Right cardiac atrium (tissue), 5 donors: ENCODE data around the gene GMEB2. TPM values are rescaled to one million over a fixed set of nuclear protein-coding genes. Genes with fewer than 3 reads are reported as not detected.
A peak's percentile ranks its signal among the peaks of the same experiment; 100 is the strongest.
"Not testable (repeated sequence)": the region's sequence is repeated elsewhere in the genome, so short reads cannot be mapped to it uniquely, and the experiment has no call there.

Experiments
- ATAC-seq, 2 donors: fragments of 200-7000 bp; cut with Tn5 transposase; one replicate each; pipeline versions ENCODE4 v1.8.0 to v1.9.1; 2020; ENCODE audit warnings: moderate library complexity in 2 of 2, mild to moderate bottlenecking in 1 of 2
- DNase-seq, 3 donors: peaks; one replicate each; pipeline ENCODE4 v3.0.0-alpha.2; 2020
- H3K27ac ChIP-seq: one replicate; pipeline ENCODE4 v1.5.1; 2013; ENCODE audit warnings: mild to moderate bottlenecking, low read length, control low read depth, moderate library complexity
- H3K27me3 ChIP-seq: one replicate; pipeline ENCODE4 v1.6.1; 2013; ENCODE audit not compliant: control insufficient read depth, insufficient read depth
- H3K4me1 ChIP-seq: one replicate; pipeline ENCODE4 v1.6.1; 2013; ENCODE audit warnings: low read length; ENCODE audit not compliant: control insufficient read depth, insufficient read depth
- H3K4me3 ChIP-seq: one replicate; pipeline ENCODE4 v1.5.1; 2013; ENCODE audit warnings: low read length, control low read depth
- H3K9me3 ChIP-seq: one replicate; pipeline ENCODE4 v1.6.1; 2013; ENCODE audit warnings: low read length; ENCODE audit not compliant: control insufficient read depth
- WGBS: extraction: QIAGEN DNeasy Blood & Tissue Kit; methylation state at CpG from one replicate; pipeline ENCODE4 v1.1.7; 2013; 5-methylcytosine and 5-hydroxymethylcytosine counted together
- intact Hi-C, 4 donors: fragments of 100-400 bp; cut with DNase I; formaldehyde crosslinking; loops; one replicate each; pipeline versions ENCODE4 v1.11.0 to v1.14.0; 2022 to 2023
- polyA plus RNA-seq: library from polyadenylated mRNA; stranded (reverse); fragments of 200-250 nt; gene quantifications from one replicate; pipeline ENCODE4 v1.2.3, GENCODE V29; 2013
- total RNA-seq, 4 donors: library from RNA; stranded (reverse); fragmentation: NEBNext Ultra II Directional; extraction: Animal tissue kit (Norgen Biotek cat#: 25700); gene quantifications; one replicate each; pipeline ENCODE4 v1.2.1, GENCODE V29; 2021
- donor health status: healthy with polysubstance abuse.
- donor health status: DM: no; HTN: yes; CAD: no.
- donor health status: DM: no; HTN: no; CAD: no.
- donor health status: DM: no; HTN: yes; CAD: no; lungs with severe emphysema.
- donor health status: DM: yes; HTN: yes; CAD: no.

The GMEB2 gene
- total and polyA plus RNA-seq, 5 donors = 6.5 to 7.7 (median 7.1) TPM

- peaks cover 2% of the 10 kb centered on the region for H3K4me1 ChIP-seq
- no peak overlapping the region for H3K27ac ChIP-seq
- no peaks in the 10 kb centered on the region for H3K27me3 ChIP-seq
- intact Hi-C loops = no loop called here
- H3K9me3 ChIP-seq = no peaks in the 10 kb centered on the region
- DNase-seq = peak in 1 of 3 donors; percentile 67
- ATAC-seq = no peak
- H3K4me3 ChIP-seq = no peak overlapping the region
- WGBS = 74% methylated on average over 15 of the region's 15 CpGs
These were observed 8.7 kb upstream of the GMEB2 start for GRCh38 chr20:63635431-63636141.

- peak in 1 of 3 donors; percentile 3 for DNase-seq
- Histone ChIP-seq H3K27ac (no peak overlapping the region), H3K4me3 (no peak overlapping the region), H3K9me3 (no peaks in the 10 kb centered on the region), H3K27me3 (no peaks in the 10 kb centered on the region), H3K4me1 (peaks cover 2% of the 10 kb centered on the region)
- WGBS = 87% methylated on average over 9 of the region's 9 CpGs
- intact Hi-C loops = no loop called here
- ATAC-seq = no peak
These were observed 6.8 kb upstream of the GMEB2 start for GRCh38 chr20:63633732-63634131.

GRCh38 chr20:63631426-63631825, 4.5 kb upstream of the GMEB2 start:
- H3K27ac ChIP-seq, intact Hi-C loops, H3K4me3 ChIP-seq, H3K9me3 ChIP-seq, H3K27me3 ChIP-seq, H3K4me1 ChIP-seq: not testable (repeated sequence)
- DNase-seq (peak in 2 of 3 donors; percentile 64 to 67), ATAC-seq (peak in 1 of 2 donors; percentile 3)
- WGBS = 43% methylated on average over 10 of the region's 10 CpGs

GRCh38 chr20:63630956-63631355, 4.1 kb upstream of the GMEB2 start:
- DNase-seq, H3K27ac ChIP-seq, ATAC-seq, H3K4me1 ChIP-seq, H3K27me3 ChIP-seq, intact Hi-C loops, H3K9me3 ChIP-seq, H3K4me3 ChIP-seq: not testable (repeated sequence)
- 92% methylated on average over 6 of the region's 6 CpGs for WGBS

GRCh38 chr20:63628246-63628975, 1.5 kb upstream of the GMEB2 start:
- H3K4me3 ChIP-seq = peak overlapping the region; percentile 49
- H3K4me1 ChIP-seq = no peaks in the 10 kb centered on the region
- no peaks in the 10 kb centered on the region for H3K9me3 ChIP-seq
- no peaks in the 10 kb centered on the region for H3K27me3 ChIP-seq
- intact Hi-C loops = no loop called here
- peak overlapping the region; percentile 87 for H3K27ac ChIP-seq
- 22% methylated on average over 22 of the region's 22 CpGs for WGBS
- DNase-seq (peak; percentile 63 to 85 (median 81)), ATAC-seq (peak; percentile 59 to 72)

GRCh38 chr20:63627751-63628245, 897 bp upstream of the GMEB2 start:
- peak overlapping the region; percentile 87 for H3K27ac ChIP-seq
- no peaks in the 10 kb centered on the region for H3K27me3 ChIP-seq
- intact Hi-C loops = no loop called here
- peak overlapping the region; percentile 49 for H3K4me3 ChIP-seq
- H3K9me3 ChIP-seq = no peaks in the 10 kb centered on the region
- 12% methylated on average over 28 of the region's 28 CpGs for WGBS
- ATAC-seq (peak; percentile 17 to 31), DNase-seq (peak in 2 of 3 donors; percentile 68 to 75)
- H3K4me1 ChIP-seq = no peaks in the 10 kb centered on the region

- peak overlapping the region; percentile 80 for H3K27ac ChIP-seq
- DNase-seq (peak; percentile 96 to 98 (median 98)), ATAC-seq (peak; percentile 91 to 92)
- no peaks in the 10 kb centered on the region for H3K4me1 ChIP-seq
- H3K9me3 ChIP-seq = no peaks in the 10 kb centered on the region
- intact Hi-C loops = no loop called here
- H3K4me3 ChIP-seq = peak overlapping the region; percentile 49
- WGBS = under 1% methylated on average over 68 of the region's 68 CpGs
- no peaks in the 10 kb centered on the region for H3K27me3 ChIP-seq
These were observed 339 bp upstream of the GMEB2 start for GRCh38 chr20:63627129-63627750.

GRCh38 chr20:63625771-63626423, 1.0 kb downstream of the GMEB2 start:
- H3K4me1 ChIP-seq = no peaks in the 10 kb centered on the region
- ATAC-seq (peak; percentile 8 to 11), DNase-seq (peak in 2 of 3 donors; percentile 73 to 74)
- 14% methylated on average over 36 of the region's 36 CpGs for WGBS
- H3K9me3 ChIP-seq = no peaks in the 10 kb centered on the region
- H3K27me3 ChIP-seq = no peaks in the 10 kb centered on the region
- H3K27ac ChIP-seq = peak overlapping the region; percentile 71
- peak overlapping the region; percentile 49 for H3K4me3 ChIP-seq
- intact Hi-C loops = no loop called here

- Histone ChIP-seq H3K27ac (no peak overlapping the region), H3K27me3 (no peaks in the 10 kb centered on the region), H3K4me1 (no peaks in the 10 kb centered on the region), H3K4me3 (no peak overlapping the region), H3K9me3 (no peaks in the 10 kb centered on the region)
- WGBS = 82% methylated on average over 15 of the region's 15 CpGs
- intact Hi-C loops = no loop called here
- ATAC-seq (no peak), DNase-seq (peak in 1 of 3 donors; percentile 32)
These were observed 2.4 kb downstream of the GMEB2 start for GRCh38 chr20:63624486-63624885.

GRCh38 chr20:63622732-63623131, 4.2 kb downstream of the GMEB2 start:
- Histone ChIP-seq H3K27ac (no peak overlapping the region), H3K4me3 (no peak overlapping the region), H3K4me1 (no peaks in the 10 kb centered on the region), H3K9me3 (no peaks in the 10 kb centered on the region), H3K27me3 (no peaks in the 10 kb centered on the region)
- intact Hi-C loops = no loop called here
- no peak for ATAC-seq
- 94% methylated on average over 14 of the region's 14 CpGs for WGBS
- DNase-seq = peak in 1 of 3 donors; percentile 41
